Muscle of leg (tissue), 11 donors: Measurements from ENCODE around the gene FBLN2. TPM values are rescaled to one million over a fixed set of nuclear protein-coding genes. Genes with fewer than 3 reads are reported as not detected.

Experiments used
- DNase-seq: peaks from one replicate; pipeline ENCODE4 v3.0.0; 2013
- H3K27ac ChIP-seq: one replicate; pipeline ENCODE4 v1.5.1; 2013; ENCODE audit warnings: mild to moderate bottlenecking, low read length, control low read depth
- H3K27me3 ChIP-seq: one replicate; pipeline ENCODE4 v1.6.1; 2013; ENCODE audit warnings: low read length; ENCODE audit not compliant: control insufficient read depth, insufficient read depth
- H3K36me3 ChIP-seq: one replicate; pipeline ENCODE4 v1.6.1; 2013; ENCODE audit warnings: low read length; ENCODE audit not compliant: control insufficient read depth, insufficient read depth
- H3K4me1 ChIP-seq: one replicate; pipeline ENCODE4 v1.6.1; 2013; ENCODE audit warnings: low read length; ENCODE audit not compliant: control insufficient read depth, insufficient read depth
- H3K4me3 ChIP-seq: one replicate; pipeline ENCODE4 v1.5.1; 2013; ENCODE audit warnings: low read length, control low read depth
- H3K9me3 ChIP-seq: replicated peaks from 2 replicates; pipeline ENCODE4 v1.6.1; 2013; ENCODE audit warnings: low read depth, low read length; ENCODE audit not compliant: control insufficient read depth
- WGBS: methylation state at CpG from one replicate; pipeline ENCODE4 v1.1.5; 2013; ENCODE audit warnings: missing lambda C conversion rate; ENCODE audit not compliant: insufficient coverage; 5-methylcytosine and 5-hydroxymethylcytosine counted together
- polyA plus RNA-seq, 8 donors: library from polyadenylated mRNA; unstranded; fragments of 120-200 nt; gene quantifications; one replicate each; pipeline versions ENCODE4 v1.2.1 to v1.2.3, GENCODE V29; 2013; ENCODE audit warnings: inconsistent platforms in 1 of 8, low replicate concordance in 1 of 8; ENCODE audit not compliant: insufficient read length in 8 of 8, insufficient read depth in 1 of 8
- total RNA-seq: library from RNA; stranded (reverse); fragments of 120-200 nt; gene quantifications from one replicate; pipeline ENCODE4 v1.2.4, GENCODE V29; 2013

FBLN2 gene
- total and polyA plus RNA-seq, 9 donors, result 24.4 to 78.6 (median 61.1) TPM

- DNase-seq, result peak; percentile 54
- H3K9me3 ChIP-seq, result no peaks in the 10 kb centered on the region
- H3K36me3 ChIP-seq, result no peaks in the 10 kb centered on the region
These were observed 72.7 kb downstream of the FBLN2 start for GRCh38 chr3:13621381-13622221.

GRCh38 chr3:13622356-13622755 lies 73.4 kb downstream of the FBLN2 start:
- Histone ChIP-seq H3K9me3 (no peaks in the 10 kb centered on the region), H3K36me3 (no peaks in the 10 kb centered on the region), H3K27me3 (no peaks in the 10 kb centered on the region), H3K4me3 (no peak overlapping the region), H3K27ac (no peak overlapping the region), H3K4me1 (peaks cover 23% of the 10 kb centered on the region)
- WGBS, result 88% methylated on average over 11 of the region's 15 CpGs
- no peak for DNase-seq

More at GRCh38 chr3:13621381-13622221, 72.7 kb downstream of the FBLN2 start:
- peaks cover 23% of the 10 kb centered on the region for H3K4me1 ChIP-seq
- 77% methylated on average over 29 of the region's 31 CpGs for WGBS
- no peaks in the 10 kb centered on the region for H3K27me3 ChIP-seq
- H3K4me3 ChIP-seq, result no peak overlapping the region
- peak overlapping the region; percentile 35 for H3K27ac ChIP-seq

GRCh38 chr3:13623101-13623654 lies 74.3 kb downstream of the FBLN2 start:
- Histone ChIP-seq H3K27ac (no peak overlapping the region), H3K9me3 (no peaks in the 10 kb centered on the region), H3K4me1 (peaks cover 23% of the 10 kb centered on the region), H3K27me3 (no peaks in the 10 kb centered on the region), H3K36me3 (no peaks in the 10 kb centered on the region), H3K4me3 (no peak overlapping the region)
- peak; percentile 44 for DNase-seq
- WGBS, result 80% methylated on average over 14 of the region's 21 CpGs

GRCh38 chr3:13624021-13624420 lies 75.1 kb downstream of the FBLN2 start:
- Histone ChIP-seq H3K4me1 (peaks cover 23% of the 10 kb centered on the region), H3K36me3 (no peaks in the 10 kb centered on the region), H3K9me3 (no peaks in the 10 kb centered on the region), H3K4me3 (no peak overlapping the region), H3K27ac (no peak overlapping the region), H3K27me3 (no peaks in the 10 kb centered on the region)
- 80% methylated on average over 4 of the region's 6 CpGs for WGBS
- no peak for DNase-seq

- no peaks in the 10 kb centered on the region for H3K36me3 ChIP-seq
- H3K9me3 ChIP-seq, result no peaks in the 10 kb centered on the region
- no peak overlapping the region for H3K27ac ChIP-seq
- H3K4me3 ChIP-seq, result no peak overlapping the region
- DNase-seq, result no peak
- H3K27me3 ChIP-seq, result no peaks in the 10 kb centered on the region
- WGBS, result 97% methylated on average over 6 of the region's 8 CpGs
- peaks cover 23% of the 10 kb centered on the region for H3K4me1 ChIP-seq
These were observed 75.8 kb downstream of the FBLN2 start for GRCh38 chr3:13624671-13625125.

GRCh38 chr3:13626396-13626795 lies 77.5 kb downstream of the FBLN2 start:
- peaks cover 4% of the 10 kb centered on the region for H3K36me3 ChIP-seq
- 86% methylated on average over 11 of the region's 12 CpGs for WGBS
- no peaks in the 10 kb centered on the region for H3K9me3 ChIP-seq
- H3K4me3 ChIP-seq, result no peak overlapping the region
- H3K4me1 ChIP-seq, result peaks cover 21% of the 10 kb centered on the region
- H3K27ac ChIP-seq, result no peak overlapping the region
- no peaks in the 10 kb centered on the region for H3K27me3 ChIP-seq
- no peak for DNase-seq

- no peaks in the 10 kb centered on the region for H3K27me3 ChIP-seq
- no peak overlapping the region for H3K4me3 ChIP-seq
- peaks cover 4% of the 10 kb centered on the region for H3K36me3 ChIP-seq
- no peaks in the 10 kb centered on the region for H3K9me3 ChIP-seq
- H3K27ac ChIP-seq, result no peak overlapping the region
- WGBS, result 71% methylated on average over 7 of the region's 9 CpGs
- peaks cover 15% of the 10 kb centered on the region for H3K4me1 ChIP-seq
- DNase-seq, result no peak
These were observed 78.1 kb downstream of the FBLN2 start for GRCh38 chr3:13626915-13627460.

- Histone ChIP-seq H3K4me1 (peaks cover 9% of the 10 kb centered on the region), H3K36me3 (peaks cover 6% of the 10 kb centered on the region), H3K4me3 (no peak overlapping the region), H3K27ac (no peak overlapping the region), H3K27me3 (no peaks in the 10 kb centered on the region), H3K9me3 (no peaks in the 10 kb centered on the region)
- DNase-seq, result no peak
- whole genome bisulfite sequencing, result 96% methylated on average over 9 of the region's 9 CpGs
These were observed 78.8 kb downstream of the FBLN2 start for GRCh38 chr3:13627681-13628080.

- Histone ChIP-seq H3K9me3 (no peaks in the 10 kb centered on the region), H3K4me3 (no peak overlapping the region), H3K36me3 (peaks cover 8% of the 10 kb centered on the region), H3K27ac (no peak overlapping the region), H3K27me3 (no peaks in the 10 kb centered on the region), H3K4me1 (peaks cover 1% of the 10 kb centered on the region)
- 75% methylated on average over 8 of the region's 10 CpGs for WGBS
- DNase-seq, result no peak
These were observed 79.5 kb downstream of the FBLN2 start for GRCh38 chr3:13628432-13628831.

GRCh38 chr3:13628841-13629551 lies 80.1 kb downstream of the FBLN2 start:
- WGBS, result 89% methylated on average over 20 of the region's 27 CpGs

More at GRCh38 chr3:13628841-13629551, 80.1 kb downstream of the FBLN2 start:
- Histone ChIP-seq H3K9me3 (no peaks in the 10 kb centered on the region), H3K4me3 (no peak overlapping the region), H3K27me3 (no peaks in the 10 kb centered on the region), H3K27ac (no peak overlapping the region), H3K36me3 (peaks cover 8% of the 10 kb centered on the region), H3K4me1 (no peaks in the 10 kb centered on the region)
- no peak for DNase-seq
